A673 (cell line): ENCODE data around the gene NQO2.
"Not testable (repeated sequence)": the region's sequence is repeated elsewhere in the genome, so short reads cannot be mapped to it uniquely, and the experiment has no call there.

Experiments
- EZH2 ChIP-seq: fragments of 200-600 bp; sonication (generic); IDR thresholded peaks from 2 replicates; pipeline ENCODE4 v1.6.1; 2017; ENCODE audit warnings: borderline replicate concordance, low read depth, mild to moderate bottlenecking, mixed read lengths, antibody characterized with exemption, low read length; ENCODE audit not compliant: poor library complexity, severe bottlenecking
- TF ChIP-seq, protein P1 (sequence below): fragments of 300-800, 200-600 bp; sonication (generic); conservative IDR thresholded peaks from 2 replicates; pipeline ENCODE4 v1.5.1; 2017; ENCODE audit warnings: low read depth, mild to moderate bottlenecking, antibody characterized with exemption, low read length, moderate library complexity, mixed read lengths

DNA sequence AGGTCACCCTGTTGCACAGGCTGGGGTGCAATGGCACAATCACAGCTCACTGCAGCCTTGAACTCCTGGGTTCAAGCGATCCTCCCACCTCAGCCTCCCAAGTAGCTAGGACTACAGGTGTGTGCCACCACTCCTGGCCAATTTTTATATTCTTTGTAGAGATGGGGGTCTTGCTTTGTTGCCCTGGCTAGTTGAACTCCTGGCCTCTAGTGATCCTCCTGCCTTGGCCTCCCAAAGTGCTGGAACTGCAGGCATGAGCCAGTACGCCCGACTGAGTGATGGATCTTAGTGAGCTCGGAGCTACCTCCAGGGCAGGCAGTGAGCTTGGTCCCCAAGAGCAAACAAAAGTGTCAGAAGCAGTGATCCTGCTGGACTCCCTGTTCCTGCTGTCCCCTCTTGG lies 48.3 kb downstream of the NQO2 start:
- TF ChIP-seq, protein P1, sequence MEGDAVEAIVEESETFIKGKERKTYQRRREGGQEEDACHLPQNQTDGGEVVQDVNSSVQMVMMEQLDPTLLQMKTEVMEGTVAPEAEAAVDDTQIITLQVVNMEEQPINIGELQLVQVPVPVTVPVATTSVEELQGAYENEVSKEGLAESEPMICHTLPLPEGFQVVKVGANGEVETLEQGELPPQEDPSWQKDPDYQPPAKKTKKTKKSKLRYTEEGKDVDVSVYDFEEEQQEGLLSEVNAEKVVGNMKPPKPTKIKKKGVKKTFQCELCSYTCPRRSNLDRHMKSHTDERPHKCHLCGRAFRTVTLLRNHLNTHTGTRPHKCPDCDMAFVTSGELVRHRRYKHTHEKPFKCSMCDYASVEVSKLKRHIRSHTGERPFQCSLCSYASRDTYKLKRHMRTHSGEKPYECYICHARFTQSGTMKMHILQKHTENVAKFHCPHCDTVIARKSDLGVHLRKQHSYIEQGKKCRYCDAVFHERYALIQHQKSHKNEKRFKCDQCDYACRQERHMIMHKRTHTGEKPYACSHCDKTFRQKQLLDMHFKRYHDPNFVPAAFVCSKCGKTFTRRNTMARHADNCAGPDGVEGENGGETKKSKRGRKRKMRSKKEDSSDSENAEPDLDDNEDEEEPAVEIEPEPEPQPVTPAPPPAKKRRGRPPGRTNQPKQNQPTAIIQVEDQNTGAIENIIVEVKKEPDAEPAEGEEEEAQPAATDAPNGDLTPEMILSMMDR, result not testable (repeated sequence)
- not testable (repeated sequence) for TF ChIP-seq EZH2
